Liver (tissue), 3 donors: ENCODE measurements around the gene RNASEH2A.

ENCODE experiments used
- FOXA1 ChIP-seq: IDR thresholded peaks from 2 replicates; pipeline ENCODE4 v1.6.1; 2016; ENCODE audit warnings: antibody characterized with exemption
- GABPA ChIP-seq, 2 donors: IDR thresholded peaks in 1 of 2; conservative IDR thresholded peaks in 1 of 2; 2 replicates each; pipeline ENCODE4 v1.6.1; 2016; ENCODE audit warnings: antibody characterized with exemption in 2 of 2, mild to moderate bottlenecking in 1 of 2, moderate library complexity in 1 of 2
- HNF4G ChIP-seq: IDR thresholded peaks from 2 replicates; pipeline ENCODE4 v1.6.1; 2016; ENCODE audit warnings: antibody characterized with exemption
- RAD21 ChIP-seq, 2 donors: IDR thresholded peaks; 2 replicates each; pipeline ENCODE4 v1.6.1; 2016; ENCODE audit warnings: antibody characterized with exemption in 2 of 2, mild to moderate bottlenecking in 2 of 2
- TAF1 ChIP-seq: conservative IDR thresholded peaks from 2 replicates; pipeline ENCODE4 v1.6.1; 2016; ENCODE audit warnings: antibody characterized with exemption, mild to moderate bottlenecking
- TF ChIP-seq, protein P1 (sequence below): fragments of 150-350 bp; IDR thresholded peaks from 2 replicates; pipeline ENCODE4 v1.5.1; 2017; ENCODE audit warnings: improper control_type of control experiment, low read depth, low read length; ENCODE audit not compliant: missing input control
- TF ChIP-seq, protein P2 (sequence below): IDR thresholded peaks from 2 replicates; pipeline ENCODE4 v1.6.1; 2016; ENCODE audit warnings: antibody characterized with exemption
- donor health status: healthy.
- donor health status: healthy.

DNA sequence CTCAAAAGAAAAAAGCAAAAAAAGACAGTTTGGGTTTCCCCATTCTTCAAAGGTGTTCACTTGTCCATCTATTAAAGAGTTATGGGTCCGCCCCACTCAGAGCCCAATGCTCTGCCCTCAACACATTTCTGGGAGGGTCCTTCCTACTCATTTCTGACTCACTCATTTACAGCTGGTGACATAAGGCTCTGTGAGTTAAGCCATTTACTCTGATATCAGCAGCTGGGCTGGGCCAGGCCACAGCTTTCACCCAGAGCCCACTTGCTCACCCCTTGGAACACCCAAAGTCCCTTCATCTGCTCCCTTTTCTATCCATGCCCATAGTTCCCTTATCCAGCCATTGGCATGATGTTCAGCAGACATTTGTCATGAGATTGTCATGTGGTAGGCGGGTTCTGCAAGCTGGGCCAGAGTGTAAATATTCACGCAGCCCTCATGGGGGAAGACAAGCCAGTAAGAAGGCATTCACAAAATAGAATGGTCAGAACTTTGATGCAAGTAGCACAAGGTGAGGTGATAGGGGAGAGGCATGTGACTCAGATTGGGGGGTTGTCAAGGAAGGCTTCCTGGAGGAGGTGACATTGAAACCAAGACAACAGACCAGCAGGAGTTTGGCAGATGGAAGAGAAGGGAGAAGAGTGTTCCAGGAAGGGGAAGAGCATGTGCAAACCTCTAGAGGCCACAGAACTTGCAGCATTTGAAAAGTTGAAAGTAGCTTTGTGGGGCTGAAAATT, 37.8 kb downstream of the RNASEH2A start:
- TF ChIP-seq RAD21 (IDR thresholded peaks at IDR 0.05): no peak
- no peak for TF ChIP-seq HNF4G
- TF ChIP-seq, protein P1, sequence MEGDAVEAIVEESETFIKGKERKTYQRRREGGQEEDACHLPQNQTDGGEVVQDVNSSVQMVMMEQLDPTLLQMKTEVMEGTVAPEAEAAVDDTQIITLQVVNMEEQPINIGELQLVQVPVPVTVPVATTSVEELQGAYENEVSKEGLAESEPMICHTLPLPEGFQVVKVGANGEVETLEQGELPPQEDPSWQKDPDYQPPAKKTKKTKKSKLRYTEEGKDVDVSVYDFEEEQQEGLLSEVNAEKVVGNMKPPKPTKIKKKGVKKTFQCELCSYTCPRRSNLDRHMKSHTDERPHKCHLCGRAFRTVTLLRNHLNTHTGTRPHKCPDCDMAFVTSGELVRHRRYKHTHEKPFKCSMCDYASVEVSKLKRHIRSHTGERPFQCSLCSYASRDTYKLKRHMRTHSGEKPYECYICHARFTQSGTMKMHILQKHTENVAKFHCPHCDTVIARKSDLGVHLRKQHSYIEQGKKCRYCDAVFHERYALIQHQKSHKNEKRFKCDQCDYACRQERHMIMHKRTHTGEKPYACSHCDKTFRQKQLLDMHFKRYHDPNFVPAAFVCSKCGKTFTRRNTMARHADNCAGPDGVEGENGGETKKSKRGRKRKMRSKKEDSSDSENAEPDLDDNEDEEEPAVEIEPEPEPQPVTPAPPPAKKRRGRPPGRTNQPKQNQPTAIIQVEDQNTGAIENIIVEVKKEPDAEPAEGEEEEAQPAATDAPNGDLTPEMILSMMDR: no peak
- TF ChIP-seq FOXA1: no peak
- TF ChIP-seq GABPA (IDR thresholded peaks at IDR 0.05 in 1 of 2, conservative IDR thresholded peaks at IDR 0.05 in 1 of 2): no peak
- TF ChIP-seq, protein P2, sequence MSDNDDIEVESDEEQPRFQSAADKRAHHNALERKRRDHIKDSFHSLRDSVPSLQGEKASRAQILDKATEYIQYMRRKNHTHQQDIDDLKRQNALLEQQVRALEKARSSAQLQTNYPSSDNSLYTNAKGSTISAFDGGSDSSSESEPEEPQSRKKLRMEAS: no peak
- TF ChIP-seq TAF1: no peak
